Muscle layer of colon (tissue), 2 donors: ENCODE results near the gene SARM1.

Experiments used
- H3K27ac ChIP-seq: one replicate; pipeline ENCODE4 v1.7.0; 2013; ENCODE audit warnings: low read depth, mild to moderate bottlenecking, low read length, moderate library complexity
- H3K27me3 ChIP-seq, 2 donors: one replicate each; pipeline ENCODE4 v1.7.0; 2013; ENCODE audit warnings: low read length in 2 of 2, mild to moderate bottlenecking in 2 of 2; ENCODE audit not compliant: insufficient read depth in 2 of 2, control insufficient read depth in 1 of 2
- H3K36me3 ChIP-seq: one replicate; pipeline ENCODE4 v1.7.0; 2013; ENCODE audit warnings: mild to moderate bottlenecking, low read length; ENCODE audit not compliant: insufficient read depth
- H3K4me1 ChIP-seq: one replicate; pipeline ENCODE4 v1.7.0; 2013; ENCODE audit warnings: mild to moderate bottlenecking, low read length; ENCODE audit not compliant: insufficient read depth
- H3K4me3 ChIP-seq, 2 donors: one replicate each; pipeline ENCODE4 v1.7.0; 2013; ENCODE audit warnings: low read length in 2 of 2, low read depth in 1 of 2, mild to moderate bottlenecking in 1 of 2, moderate library complexity in 1 of 2
- H3K9ac ChIP-seq: one replicate; pipeline ENCODE4 v1.7.0; 2013; ENCODE audit warnings: low read length
- H3K9me3 ChIP-seq: one replicate; pipeline ENCODE4 v1.7.0; 2013; ENCODE audit warnings: mild to moderate bottlenecking, low read length
- donor health status: abdominal sarcoma.
- donor health status: Adenocarcinoma of cecum.

Gene SARM1

DNA sequence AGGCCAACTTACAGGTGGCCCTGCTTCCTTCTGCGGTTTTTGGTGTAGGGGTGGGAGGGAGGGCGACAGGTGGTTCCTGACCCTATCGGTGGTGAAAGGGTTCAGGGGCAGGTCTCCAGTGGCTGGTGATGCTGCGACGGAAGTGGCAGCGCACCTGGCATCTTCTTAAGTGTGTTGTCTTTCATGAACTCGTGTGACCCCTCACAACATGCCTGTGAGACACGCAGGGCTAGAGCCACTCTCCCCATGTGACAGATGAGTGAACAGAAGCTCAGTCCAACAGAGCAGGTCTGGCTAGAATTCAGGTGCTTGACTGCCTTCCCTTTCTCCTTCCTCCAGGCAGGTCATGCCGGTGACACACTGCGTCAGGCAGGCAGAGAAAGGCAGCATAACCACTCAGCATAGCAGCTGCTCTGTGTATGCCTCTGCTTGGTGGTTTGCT is 28.0 kb upstream of the SARM1 start:
- Histone ChIP-seq H3K36me3 (peaks cover 87% of the 10 kb centered on the region), H3K4me1 (peaks cover under 1% of the 10 kb centered on the region), H3K27me3 (no peaks in the 10 kb centered on the region), H3K9me3 (no peaks in the 10 kb centered on the region), H3K9ac (no peak overlapping the region), H3K27ac (no peak overlapping the region), H3K4me3 (no peak overlapping the region)

DNA sequence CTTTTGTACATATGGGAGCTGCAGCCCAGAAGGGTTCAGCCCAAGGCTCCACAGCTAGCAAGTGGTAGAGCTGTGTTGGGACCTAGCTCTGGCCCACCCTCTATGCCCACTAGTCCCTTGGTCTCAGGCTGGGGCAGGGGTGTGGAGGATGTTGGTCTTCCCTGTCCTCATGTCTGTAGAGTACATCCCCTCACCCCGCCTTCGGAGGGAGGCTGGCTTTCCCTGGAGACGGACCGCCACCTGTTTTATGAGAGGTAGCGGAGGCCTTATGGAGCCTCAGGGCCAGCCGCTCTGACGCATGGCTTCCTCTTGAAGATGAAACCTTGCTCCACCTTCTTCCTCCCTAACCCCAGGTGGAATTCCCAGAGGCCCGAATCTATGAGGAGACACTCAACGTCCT is 27.5 kb upstream of the SARM1 start:
- H3K27ac ChIP-seq = no peak overlapping the region
- H3K27me3 ChIP-seq = no peaks in the 10 kb centered on the region
- no peak overlapping the region for H3K4me3 ChIP-seq
- H3K9me3 ChIP-seq = no peaks in the 10 kb centered on the region
- H3K9ac ChIP-seq = no peak overlapping the region
- H3K36me3 ChIP-seq = peaks cover 92% of the 10 kb centered on the region
- H3K4me1 ChIP-seq = no peaks in the 10 kb centered on the region

DNA sequence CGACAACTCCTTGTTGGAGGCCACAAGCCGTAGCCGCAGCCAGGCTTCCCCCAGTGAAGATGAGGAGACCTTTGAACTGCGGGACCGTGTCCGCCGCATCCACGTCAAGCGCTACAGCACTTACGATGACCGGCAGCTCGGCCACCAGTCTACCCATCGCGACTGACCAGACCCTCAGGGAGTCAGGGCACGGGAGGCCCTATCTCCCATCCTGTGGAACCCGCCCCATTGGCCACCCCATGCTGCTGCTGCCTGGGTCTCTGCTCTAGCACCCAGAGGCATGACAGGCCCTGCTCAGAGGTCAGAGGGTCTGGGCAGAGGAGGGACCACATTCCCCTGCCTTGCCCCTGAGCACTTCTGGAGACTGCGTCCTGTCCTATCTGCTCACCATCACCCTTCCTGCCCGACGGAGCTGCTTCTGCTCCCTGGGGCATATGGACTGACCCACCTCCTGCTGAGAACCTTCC is 27.0 kb upstream of the SARM1 start:
- H3K36me3 ChIP-seq = peaks cover 93% of the 10 kb centered on the region
- no peak overlapping the region for H3K27ac ChIP-seq
- H3K27me3 ChIP-seq = no peaks in the 10 kb centered on the region
- H3K4me1 ChIP-seq = no peaks in the 10 kb centered on the region
- no peak overlapping the region for H3K4me3 ChIP-seq
- no peaks in the 10 kb centered on the region for H3K9me3 ChIP-seq
- H3K9ac ChIP-seq = no peak overlapping the region

DNA sequence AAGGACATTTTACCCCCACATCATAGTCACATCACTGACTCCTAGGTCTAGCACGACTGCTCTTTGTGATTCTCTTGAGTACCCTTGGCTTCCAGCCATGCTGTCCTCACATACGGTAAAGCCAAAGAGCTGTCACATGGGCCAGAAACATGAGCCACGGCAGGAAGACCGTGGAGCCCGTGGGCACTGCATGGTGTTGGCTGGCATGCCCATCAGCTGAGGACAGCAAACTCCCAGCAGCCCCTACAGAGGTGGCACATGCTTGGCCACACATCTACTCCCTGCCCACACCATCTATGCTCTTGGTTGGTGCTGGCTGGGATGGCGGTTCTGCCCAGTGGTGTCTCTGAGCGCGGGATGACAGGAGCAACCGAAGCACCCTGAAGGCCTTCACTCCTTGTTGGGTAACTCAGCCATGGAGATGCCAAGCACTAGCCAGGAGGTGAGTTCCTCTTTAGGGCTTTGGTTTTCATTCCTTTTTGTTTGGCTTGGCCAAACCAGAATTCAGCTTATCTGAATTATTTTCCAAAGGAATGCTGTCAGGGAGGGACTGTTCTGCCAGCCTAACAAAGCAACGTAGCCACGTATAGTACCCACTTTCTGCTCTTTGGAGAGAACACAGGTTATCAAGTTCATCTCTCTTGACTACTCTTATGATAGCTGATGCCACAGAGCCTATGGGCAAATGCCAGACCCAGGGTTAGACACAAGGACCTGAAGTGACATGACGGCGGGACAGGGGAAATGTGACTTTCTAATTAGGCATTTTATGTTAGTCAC is 25.9 kb upstream of the SARM1 start:
- Histone ChIP-seq H3K4me1 (no peaks in the 10 kb centered on the region), H3K27ac (no peak overlapping the region), H3K9me3 (no peaks in the 10 kb centered on the region), H3K9ac (no peak overlapping the region), H3K4me3 (no peak overlapping the region), H3K36me3 (peaks cover 93% of the 10 kb centered on the region), H3K27me3 (no peaks in the 10 kb centered on the region)

DNA sequence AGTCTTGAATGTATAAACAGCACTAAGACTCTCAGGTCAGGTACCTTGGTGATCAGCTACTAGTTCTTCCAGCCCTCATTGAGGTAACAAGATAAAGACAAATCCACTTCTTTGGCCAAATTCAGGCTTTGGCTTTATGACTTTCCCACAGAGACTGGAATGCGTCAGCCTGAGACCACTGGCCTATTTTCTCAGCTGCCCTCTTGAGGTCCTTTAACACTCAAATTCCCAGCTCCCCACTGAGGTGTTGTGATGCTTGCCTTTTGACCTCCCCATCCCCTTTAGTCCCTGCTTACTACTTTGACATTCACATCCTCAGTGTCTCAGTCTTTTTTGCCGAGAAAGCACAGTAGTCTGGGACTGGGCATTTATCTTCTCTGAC is 25.3 kb upstream of the SARM1 start:
- Histone ChIP-seq H3K27ac (no peak overlapping the region), H3K27me3 (no peaks in the 10 kb centered on the region), H3K4me1 (no peaks in the 10 kb centered on the region), H3K9ac (no peak overlapping the region), H3K9me3 (no peaks in the 10 kb centered on the region), H3K4me3 (no peak overlapping the region), H3K36me3 (peaks cover 93% of the 10 kb centered on the region)

DNA sequence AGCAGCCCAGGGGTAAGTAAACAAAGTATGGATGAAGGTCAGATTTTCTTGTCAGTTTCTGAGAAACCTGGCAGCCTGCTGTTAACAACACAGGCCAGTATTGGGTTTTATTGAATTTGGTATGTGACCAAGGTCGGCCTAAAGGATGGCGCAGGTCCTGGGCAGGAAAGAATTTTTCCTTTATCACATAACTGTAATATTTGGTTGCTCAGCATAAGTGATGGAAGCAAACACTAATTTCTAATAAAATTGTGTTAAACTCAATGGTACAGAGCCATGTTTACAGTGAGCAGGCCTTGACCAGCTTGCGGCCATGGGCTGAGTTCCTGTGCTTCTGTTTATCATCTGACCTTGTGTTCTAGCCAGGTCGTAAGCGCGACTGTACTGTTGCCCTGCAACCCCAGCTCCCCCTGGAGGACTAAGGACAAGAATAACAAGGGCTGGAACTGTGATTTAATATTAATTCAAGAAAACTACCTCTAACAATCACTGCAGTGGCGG is 24.7 kb upstream of the SARM1 start:
- H3K9me3 ChIP-seq = no peaks in the 10 kb centered on the region
- no peak overlapping the region for H3K4me3 ChIP-seq
- H3K27ac ChIP-seq = no peak overlapping the region
- no peak overlapping the region for H3K9ac ChIP-seq
- no peaks in the 10 kb centered on the region for H3K27me3 ChIP-seq
- no peaks in the 10 kb centered on the region for H3K4me1 ChIP-seq
- peaks cover 93% of the 10 kb centered on the region for H3K36me3 ChIP-seq

DNA sequence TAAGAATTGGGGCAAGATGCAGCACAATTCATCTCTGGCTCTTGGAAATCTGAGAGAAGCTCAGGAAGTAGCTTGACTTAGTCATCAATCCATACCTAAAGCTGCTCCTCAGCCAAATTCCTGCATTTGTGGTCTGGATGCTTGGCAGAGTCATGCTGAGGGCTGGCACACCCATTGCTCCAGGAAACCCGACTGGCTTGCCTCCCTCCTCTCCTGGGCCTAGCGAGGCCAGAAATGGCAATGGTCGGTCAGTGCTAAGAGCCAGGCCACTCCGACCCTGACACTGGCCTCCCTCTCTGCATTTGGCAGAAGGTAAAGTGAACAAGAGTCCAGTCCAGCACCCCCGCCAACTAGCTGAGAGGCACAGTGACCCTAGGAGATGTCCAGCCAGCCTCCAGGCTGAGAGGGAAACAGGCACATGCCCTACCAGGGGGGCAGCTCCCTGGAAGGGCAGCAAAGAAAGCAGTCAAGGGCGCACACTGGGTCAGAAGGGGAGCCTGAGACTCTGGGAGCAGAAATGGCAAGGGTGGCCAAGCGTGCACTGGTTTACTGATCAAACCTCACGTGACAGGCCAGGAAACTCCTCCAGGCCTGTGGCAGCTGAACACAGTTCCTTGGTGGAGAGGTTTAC is 24.1 kb upstream of the SARM1 start:
- Histone ChIP-seq H3K9ac (no peak overlapping the region), H3K4me1 (no peaks in the 10 kb centered on the region), H3K4me3 (no peak overlapping the region), H3K36me3 (peaks cover 90% of the 10 kb centered on the region), H3K27ac (no peak overlapping the region), H3K27me3 (no peaks in the 10 kb centered on the region), H3K9me3 (no peaks in the 10 kb centered on the region)

DNA sequence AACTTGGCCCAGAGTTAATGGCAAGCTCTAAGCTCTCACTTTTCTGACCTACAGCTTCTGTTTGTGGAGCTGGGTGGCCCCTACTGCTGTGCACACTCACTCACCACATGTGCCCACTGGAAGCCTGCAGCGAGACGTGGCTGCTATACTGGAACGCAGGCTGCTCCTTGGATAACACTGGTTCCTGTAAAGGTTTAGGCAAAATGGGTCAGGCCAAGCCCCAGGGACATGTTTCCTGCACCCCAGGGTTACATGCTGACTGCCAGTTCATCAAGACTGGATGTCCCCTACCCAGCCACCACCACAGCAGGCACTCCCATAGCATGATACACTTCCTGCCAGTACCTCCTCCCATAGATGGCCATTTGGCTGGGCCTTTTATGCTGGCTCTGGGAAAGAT is 22.5 kb upstream of the SARM1 start:
- H3K9ac ChIP-seq = no peak overlapping the region
- no peak overlapping the region for H3K27ac ChIP-seq
- H3K4me3 ChIP-seq = no peak overlapping the region
- peaks cover 90% of the 10 kb centered on the region for H3K36me3 ChIP-seq
- H3K27me3 ChIP-seq = no peaks in the 10 kb centered on the region
- H3K4me1 ChIP-seq = no peaks in the 10 kb centered on the region
- H3K9me3 ChIP-seq = no peaks in the 10 kb centered on the region

DNA sequence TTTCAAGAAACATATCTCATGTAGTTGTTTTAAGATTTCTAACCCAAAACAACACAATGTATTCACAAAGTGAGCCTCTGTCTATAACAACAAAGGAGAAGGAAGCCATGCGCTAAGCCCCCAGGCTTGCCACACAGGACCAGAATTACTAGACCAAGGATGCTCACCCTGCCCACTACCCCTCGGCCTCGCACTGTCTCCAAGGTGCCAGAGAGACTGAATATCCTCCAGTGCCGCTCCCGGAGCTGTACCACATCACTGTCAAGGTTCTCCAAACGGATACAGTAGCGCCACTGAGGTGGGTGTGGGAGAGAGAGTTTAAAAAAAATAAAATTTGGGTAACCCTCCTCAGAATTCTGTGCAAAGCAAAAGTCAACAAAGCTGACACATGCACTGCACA is 21.2 kb upstream of the SARM1 start:
- Histone ChIP-seq H3K27me3 (no peaks in the 10 kb centered on the region), H3K27ac (no peak overlapping the region), H3K4me3 (no peak overlapping the region), H3K9me3 (no peaks in the 10 kb centered on the region), H3K9ac (no peak overlapping the region), H3K4me1 (no peaks in the 10 kb centered on the region), H3K36me3 (peaks cover 91% of the 10 kb centered on the region)

DNA sequence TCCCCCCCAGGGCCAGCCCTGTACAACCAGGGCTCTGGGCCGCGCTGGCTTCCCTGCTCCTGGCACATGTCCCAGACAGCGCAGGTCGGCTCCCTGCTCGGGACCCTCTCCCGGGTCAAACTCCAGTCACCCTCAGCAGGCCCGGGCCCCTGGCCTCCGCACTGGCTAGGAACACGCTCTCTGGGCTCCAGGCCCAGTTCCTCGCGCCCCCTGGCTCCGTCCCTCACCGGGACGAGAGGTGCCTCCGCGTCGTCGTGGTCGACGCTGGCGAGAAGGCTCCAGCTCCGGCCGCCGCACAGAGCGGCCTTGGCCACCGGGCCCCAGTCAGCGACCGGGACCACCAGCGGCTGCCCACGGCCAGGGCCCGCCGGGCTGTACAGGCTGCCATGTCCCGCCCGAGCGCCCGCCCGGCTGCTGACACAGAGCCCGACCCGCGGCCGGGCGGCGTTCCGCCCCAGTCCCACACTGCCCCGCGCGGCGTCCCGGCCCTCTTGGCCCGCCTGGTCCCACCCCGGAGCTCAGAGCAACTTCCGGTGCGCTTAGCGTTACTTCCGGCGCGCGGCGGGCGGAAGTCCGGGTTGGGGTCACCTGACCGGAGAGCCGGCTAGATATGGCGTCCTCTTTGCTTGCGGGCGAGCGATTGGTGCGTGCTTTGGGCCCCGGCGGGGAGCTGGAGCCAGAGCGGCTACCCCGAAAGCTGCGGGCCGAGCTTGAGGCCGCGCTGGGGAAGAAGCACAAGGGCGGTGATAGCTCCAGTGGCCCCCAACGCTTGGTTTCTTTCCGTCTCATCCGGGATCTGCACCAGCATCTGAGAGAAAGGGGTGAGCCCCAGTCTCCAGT is 14.2 kb upstream of the SARM1 start, which contains the start of gene POLDIP2:
POLDIP2 (minus strand) TSS at position 467 of the 840 bp plus-strand sequence; CDS start at position 388, 79 bp downstream.
- Histone ChIP-seq H3K27ac (peak within 1 kb of the TSS; percentile 94), H3K36me3 (peaks cover 52% of the 10 kb centered on the region), H3K4me1 (peaks cover 25% of the 10 kb centered on the region)

DNA sequence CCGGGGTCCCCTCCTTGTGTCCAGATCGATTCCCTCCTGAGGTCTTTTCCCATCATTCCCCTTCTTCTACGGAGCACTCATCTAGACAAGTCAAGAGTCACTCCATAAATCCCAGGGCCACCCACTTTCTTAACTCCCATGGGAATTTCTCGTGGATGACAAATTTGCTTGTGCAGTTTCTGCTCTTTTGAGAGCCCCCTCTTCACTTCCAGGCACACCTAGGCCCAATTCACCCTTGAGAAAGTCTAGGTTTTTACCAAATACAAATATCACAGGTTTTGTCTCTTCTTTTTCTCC is 13.6 kb upstream of the SARM1 start:
- Histone ChIP-seq H3K27me3 (no peaks in the 10 kb centered on the region), H3K4me3 (peak overlapping the region; percentile 82 to 94), H3K4me1 (peaks cover 25% of the 10 kb centered on the region), H3K27ac (peak overlapping the region; percentile 94), H3K9ac (peak overlapping the region; percentile 36), H3K9me3 (no peaks in the 10 kb centered on the region), H3K36me3 (peaks cover 53% of the 10 kb centered on the region)

More for the DNA sequence above, 14.2 kb upstream of the SARM1 start, which contains the start of gene POLDIP2:
- Histone ChIP-seq H3K4me3 (peak within 1 kb of the TSS; percentile 82 to 94), H3K27me3 (no peaks in the 10 kb centered on the region), H3K9me3 (no peaks in the 10 kb centered on the region), H3K9ac (peak within 1 kb of the TSS; percentile 79)
